ENCODE data around the gene RFC2. TPM values are rescaled to one million over a fixed set of nuclear protein-coding genes. Genes with fewer than 3 reads are reported as not detected.
A peak's percentile ranks its signal among the peaks of the same experiment; 100 is the strongest.

Gene RFC2
- total RNA-seq, 6 donors from 2014 or later: 9.5 to 19.4 (median 14.0) TPM

DNA sequence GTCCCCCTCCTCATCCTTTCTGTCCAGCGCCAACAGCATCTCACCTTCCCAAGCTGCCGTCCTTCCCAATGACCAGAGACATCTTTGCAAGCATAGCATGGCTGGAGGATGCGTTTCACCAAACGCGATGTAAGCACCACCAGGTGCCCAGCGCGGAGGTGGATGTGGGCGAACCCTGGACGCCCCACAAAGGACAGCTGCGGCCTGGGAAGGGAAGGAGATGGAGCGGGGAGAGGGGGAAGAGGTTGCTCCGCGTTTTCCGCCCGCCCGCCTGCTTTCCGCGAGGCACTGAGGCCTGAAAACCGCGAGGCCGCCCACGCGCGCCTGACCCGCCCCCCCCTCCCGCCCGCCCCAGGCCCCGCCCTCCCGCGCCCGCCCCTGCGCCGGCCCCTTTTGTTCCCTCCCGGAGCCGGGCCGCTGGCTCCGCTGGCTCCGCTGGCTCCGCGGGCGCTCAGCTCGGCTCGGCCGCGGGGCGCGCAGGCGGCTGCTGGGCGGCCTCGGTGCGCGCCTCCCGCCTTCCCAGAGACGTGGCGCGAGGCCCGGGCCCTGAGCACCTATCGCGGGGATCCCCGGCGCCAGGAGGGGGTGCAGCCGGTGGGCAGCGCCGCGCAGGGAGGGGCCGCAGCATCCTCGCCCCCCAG lies 34.9 kb upstream of the RFC2 start, which contains the start of gene CLIP2:
TSS of gene CLIP2 (plus strand) at position 390 of the 641 bp plus-strand sequence. CDS start 28,140 bp downstream, outside the sequence.
- Histone ChIP-seq H3K9me3 (no peaks in the 10 kb centered on the region), H3K27me3 (peaks cover 0 to 3% (median 0%) of the 10 kb centered on the region in 4 donors), H3K36me3 (no peaks in the 10 kb centered on the region), H3K4me1 (peaks cover 17 to 34% (median 20%) of the 10 kb centered on the region in 4 donors), H3K4me3 (peak within 1 kb of the TSS; percentile 72 to 97 (median 90)), H3K27ac (peak within 1 kb of the TSS; percentile 75 to 92 (median 78))
- ATAC-seq (ENCODE audit: low FRiP score in 2 of 2): peak; percentile 74 to 94
- WGBS, 2 donors: 0 to 1% methylated on average over 1 to 21 of the region's 67 CpGs
- peak; percentile 80 to 96 for DNase-seq
- TF ChIP-seq EP300 (IDR thresholded peaks at IDR 0.05) (no peak), POLR2AphosphoS5 (IDR thresholded peaks at IDR 0.05) (peak in 1 of 2 donors; percentile 16), POLR2A (IDR thresholded peaks at IDR 0.05) (peak in 2 of 4 donors; percentile 29 to 55), CTCF (IDR thresholded peaks at IDR 0.05) (peak in 3 of 6 experiments; percentile 20 to 36 (median 23))

- Histone ChIP-seq H3K27me3 (peaks cover 0 to 3% (median 0%) of the 10 kb centered on the region in 4 donors), H3K36me3 (no peaks in the 10 kb centered on the region), H3K4me1 (peaks cover 12 to 29% (median 19%) of the 10 kb centered on the region in 4 donors), H3K27ac (peak overlapping the region in 2 of 4 donors; percentile 10 to 92), H3K4me3 (peak overlapping the region in 3 of 4 donors; percentile 89 to 97 (median 90)), H3K9me3 (no peaks in the 10 kb centered on the region)
- no peak for DNase-seq
- WGBS, 2 donors: 44 to 46% methylated on average over 20 of the region's 20 CpGs
- TF ChIP-seq POLR2A (IDR thresholded peaks at IDR 0.05) (no peak), EP300 (IDR thresholded peaks at IDR 0.05) (no peak), CTCF (IDR thresholded peaks at IDR 0.05) (no peak), POLR2AphosphoS5 (IDR thresholded peaks at IDR 0.05) (no peak)
- no peak for ATAC-seq (ENCODE audit: low FRiP score in 2 of 2)
Observed at GRCh38 chr7:74288034-74288881, 34.1 kb upstream of the RFC2 start.

DNA sequence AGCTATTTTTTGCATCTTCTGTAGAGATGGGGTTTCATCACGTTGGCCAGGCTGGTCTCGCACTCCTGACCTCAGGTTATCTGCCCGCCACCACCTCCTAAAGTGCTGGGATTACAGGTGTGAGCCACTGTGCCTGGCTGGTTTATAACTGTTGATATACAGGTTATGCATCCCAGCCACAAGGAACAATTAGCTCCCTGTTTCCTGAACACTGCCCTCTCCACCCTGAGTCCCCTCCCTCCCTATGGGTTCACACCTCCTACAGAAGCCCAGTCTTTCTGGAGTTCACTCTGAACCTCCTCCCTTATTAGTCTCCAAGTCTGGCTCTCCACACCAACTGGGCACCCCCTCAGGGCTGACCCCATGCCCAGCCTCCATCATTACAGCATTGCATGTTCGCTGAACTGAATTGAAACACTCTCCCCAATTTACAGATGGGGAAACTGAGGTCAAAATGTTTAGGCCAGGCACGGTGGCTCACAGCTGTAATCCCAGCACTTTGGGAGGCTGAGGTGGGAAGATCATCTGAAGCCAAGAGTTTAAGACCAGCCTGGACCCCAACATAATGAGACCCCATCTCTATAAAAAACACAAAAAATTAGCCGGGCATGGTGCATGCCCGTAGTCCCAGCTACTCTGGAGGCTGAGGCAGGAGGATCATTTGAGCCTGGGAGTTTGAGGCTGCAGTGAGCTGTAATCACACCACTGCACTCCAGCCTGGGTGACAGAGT lies 33.3 kb upstream of the RFC2 start:
- TF ChIP-seq CTCF (IDR thresholded peaks at IDR 0.05) (no peak), POLR2A (IDR thresholded peaks at IDR 0.05) (no peak), EP300 (IDR thresholded peaks at IDR 0.05) (no peak), POLR2AphosphoS5 (IDR thresholded peaks at IDR 0.05) (no peak)
- no peak for ATAC-seq (ENCODE audit: low FRiP score in 2 of 2)
- no peak overlapping the region for H3K27ac ChIP-seq
- WGBS, 2 donors: 74 to 80% methylated on average over 7 of the region's 7 CpGs
- H3K27me3 ChIP-seq: peaks cover 0 to 3% (median 0%) of the 10 kb centered on the region in 4 donors
- no peak for DNase-seq
- H3K4me3 ChIP-seq: no peak overlapping the region
- H3K9me3 ChIP-seq: no peaks in the 10 kb centered on the region
- peaks cover 12 to 29% (median 19%) of the 10 kb centered on the region in 4 donors for H3K4me1 ChIP-seq
- H3K36me3 ChIP-seq: no peaks in the 10 kb centered on the region

DNA sequence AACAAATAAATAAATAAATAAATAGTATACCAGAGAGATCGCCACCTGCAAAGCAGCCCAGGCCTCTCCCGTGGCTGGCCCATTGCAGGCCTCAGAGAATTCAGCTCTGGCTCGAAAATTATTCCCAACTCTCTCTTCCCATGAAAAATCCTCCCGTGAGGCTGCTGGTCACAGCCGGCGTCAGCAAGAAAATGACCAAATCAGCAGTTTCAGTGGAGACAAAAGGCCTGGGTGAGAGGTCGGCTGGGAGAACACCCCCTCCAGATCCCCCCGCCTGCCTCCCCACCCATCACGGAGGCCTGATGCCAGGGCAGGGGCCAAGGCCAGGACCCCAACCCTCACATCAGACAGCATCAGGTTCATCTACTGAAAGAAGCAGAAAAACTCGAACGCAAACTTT lies 31.9 kb upstream of the RFC2 start:
- no peak for ATAC-seq (ENCODE audit: low FRiP score in 2 of 2)
- TF ChIP-seq EP300 (IDR thresholded peaks at IDR 0.05): no peak
- no peak for TF ChIP-seq POLR2AphosphoS5 (IDR thresholded peaks at IDR 0.05)
- TF ChIP-seq POLR2A (IDR thresholded peaks at IDR 0.05): no peak
- no peak for TF ChIP-seq CTCF (IDR thresholded peaks at IDR 0.05)
- WGBS, 2 donors: 81 to 88% methylated on average over 11 of the region's 11 CpGs

More for the DNA sequence above, 31.9 kb upstream of the RFC2 start:
- no peak for DNase-seq
- H3K4me3 ChIP-seq: no peak overlapping the region
- H3K27me3 ChIP-seq: peaks cover 0 to 3% (median 0%) of the 10 kb centered on the region in 4 donors
- H3K9me3 ChIP-seq: no peaks in the 10 kb centered on the region
- peaks cover 12 to 29% (median 19%) of the 10 kb centered on the region in 4 donors for H3K4me1 ChIP-seq
- H3K27ac ChIP-seq: peak overlapping the region in 1 of 4 donors; percentile 14
- no peaks in the 10 kb centered on the region for H3K36me3 ChIP-seq

All from upper lobe of left lung (tissue), 6 donors.